ENCODE measurements around the gene HES3. TPM values are rescaled to one million over a fixed set of nuclear protein-coding genes. Genes with fewer than 3 reads are reported as not detected.

HES3 gene
- total RNA-seq, 2 donors from 2014 or later, result not detected

DNA sequence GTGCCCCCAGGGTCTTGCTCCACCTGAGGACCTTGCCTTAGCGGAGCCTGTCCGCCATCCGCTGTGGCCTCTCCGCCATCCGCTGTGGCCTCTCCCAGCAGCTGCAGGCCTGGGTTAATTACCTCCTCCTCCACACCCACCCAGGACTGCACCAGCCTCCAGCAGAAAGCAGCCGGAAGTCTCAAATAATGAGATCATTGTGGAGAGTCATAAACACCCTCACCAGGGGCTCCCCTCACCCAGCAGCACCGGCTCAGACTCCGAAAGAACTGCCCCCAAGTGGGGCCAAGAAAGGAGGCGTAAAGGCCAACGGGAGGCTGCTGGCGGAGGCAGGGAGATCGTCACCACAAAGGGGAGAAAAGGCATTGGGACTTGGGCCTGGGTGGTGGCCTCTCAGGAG is 27.6 kb downstream of the HES3 start:
- peak in 1 of 2 donors; percentile 8 for ATAC-seq
- intact Hi-C loops (cut with DNase I), result no loop called here
- no peak for DNase-seq

DNA sequence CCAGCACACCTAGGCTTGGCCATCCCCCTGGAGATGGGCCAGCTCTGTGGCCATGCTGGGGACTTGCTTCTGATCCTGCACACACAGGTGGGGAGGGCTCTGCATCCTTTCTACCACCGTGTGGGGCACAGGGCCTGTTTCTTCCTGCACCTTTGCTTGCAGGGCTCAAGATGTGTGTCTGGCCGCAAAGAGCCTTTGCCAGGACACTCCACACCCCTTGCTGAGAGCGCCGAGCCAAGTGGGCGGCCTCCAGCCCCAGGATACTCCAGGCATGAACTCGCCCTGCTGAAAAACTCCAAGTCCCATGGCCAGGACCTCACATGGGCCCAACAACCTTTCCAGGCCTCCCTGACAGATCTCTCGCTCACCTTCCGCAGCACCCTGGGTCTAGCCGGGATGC is 28.5 kb downstream of the HES3 start:
- no peak for ATAC-seq

DNA sequence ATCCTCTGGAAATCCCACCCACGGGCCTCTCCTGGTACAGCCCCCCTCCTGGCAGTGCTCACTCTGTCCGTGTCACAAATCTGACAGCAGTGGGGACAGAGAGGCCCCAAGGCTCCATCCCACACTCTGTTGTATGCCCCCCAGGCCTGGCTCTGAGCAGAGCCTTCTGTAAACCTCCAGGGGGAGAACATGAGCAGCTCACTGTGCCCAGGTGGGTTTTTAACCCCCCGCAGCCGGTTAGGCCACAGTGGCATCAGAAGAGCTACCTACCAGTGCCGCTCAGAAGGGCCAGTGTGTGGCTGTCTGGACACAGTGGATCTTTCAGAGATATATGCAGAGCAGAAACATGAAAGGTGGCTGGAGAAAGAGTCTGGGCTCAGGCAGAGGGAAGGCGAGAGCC is 28.9 kb downstream of the HES3 start:
- intact Hi-C loops (cut with DNase I), result no loop called here
- DNase-seq, result no peak
- ATAC-seq, result no peak

More for the DNA sequence above, 28.5 kb downstream of the HES3 start:
- intact Hi-C loops (cut with DNase I), result no loop called here
- no peak for DNase-seq

DNA sequence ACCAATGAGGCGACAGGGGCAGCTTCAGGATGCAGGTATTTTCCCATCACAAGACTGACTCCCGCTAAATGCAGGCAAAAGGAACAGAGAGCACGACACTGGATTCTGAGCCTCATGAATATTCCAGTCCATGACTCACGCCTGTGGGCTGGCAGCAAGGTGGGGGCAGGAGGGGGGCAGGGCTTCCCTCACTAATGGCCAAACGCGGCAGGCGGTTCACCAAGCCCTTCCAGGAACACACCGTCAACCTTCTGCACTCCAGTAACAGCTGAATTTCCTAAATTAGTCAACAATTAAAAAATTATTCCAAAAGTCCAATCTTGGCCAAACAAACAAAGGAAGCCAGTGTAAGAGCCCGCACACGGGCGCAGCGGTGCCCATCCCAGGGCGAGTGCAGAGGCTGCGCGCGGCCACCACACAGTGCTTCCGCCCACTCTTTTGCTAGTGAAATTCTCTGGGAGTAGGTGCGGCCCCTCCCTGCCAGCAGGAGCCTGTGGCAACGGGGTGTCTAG is 29.5 kb downstream of the HES3 start:
- intact Hi-C loops (cut with DNase I), result no loop called here

DNA sequence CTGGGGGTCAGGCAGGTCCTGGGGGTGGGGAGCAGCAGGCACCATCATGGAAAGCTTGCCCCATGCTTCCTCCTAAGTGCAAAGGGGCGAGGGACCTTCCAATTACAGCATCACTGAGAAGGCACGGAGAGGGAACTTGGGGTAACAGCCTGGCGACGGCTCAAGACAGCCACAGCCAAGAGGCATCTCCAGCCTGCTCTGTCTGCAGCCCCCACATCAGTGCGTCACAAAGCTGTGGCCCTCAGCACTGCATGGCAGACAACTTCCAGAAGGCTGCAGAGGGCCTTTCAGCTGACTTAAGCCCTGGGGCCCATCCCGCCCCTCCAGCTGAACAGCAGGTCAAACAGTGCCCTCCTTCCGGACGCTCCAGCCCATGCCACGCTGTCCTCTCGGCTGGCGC is 30.1 kb downstream of the HES3 start:
- ATAC-seq (no peak), DNase-seq (no peak)
- intact Hi-C loops (cut with DNase I), result no loop called here

More for the DNA sequence above, 29.5 kb downstream of the HES3 start:
- ATAC-seq (no peak), DNase-seq (no peak)

DNA sequence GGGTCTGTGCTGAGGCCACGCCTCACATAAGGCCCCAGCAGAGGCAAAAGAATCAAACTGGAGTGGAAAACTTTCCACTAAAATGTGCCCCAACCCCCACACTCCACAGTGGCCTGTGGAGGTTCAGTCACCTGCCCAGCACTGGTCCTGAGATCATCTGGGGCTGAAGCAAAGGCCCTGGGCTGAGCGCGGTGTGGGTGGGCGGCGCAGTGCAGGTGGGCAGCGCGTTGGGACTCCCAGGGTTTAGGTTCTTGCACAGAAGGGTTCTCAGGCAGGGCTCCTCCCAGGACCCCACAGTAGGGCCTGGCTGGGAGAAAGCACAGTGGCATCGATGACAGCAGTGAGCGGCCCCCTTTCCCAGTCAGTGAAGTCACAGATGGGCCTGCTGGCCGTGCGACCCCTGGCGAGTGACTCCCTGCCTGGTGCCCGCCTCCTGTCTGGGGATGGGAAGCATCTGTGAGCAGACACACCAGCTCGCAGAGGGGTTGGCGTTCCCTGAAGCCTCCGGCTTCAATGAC is 30.7 kb downstream of the HES3 start:
- DNase-seq (no peak), ATAC-seq (no peak)
- intact Hi-C loops (cut with DNase I), result no loop called here

DNA sequence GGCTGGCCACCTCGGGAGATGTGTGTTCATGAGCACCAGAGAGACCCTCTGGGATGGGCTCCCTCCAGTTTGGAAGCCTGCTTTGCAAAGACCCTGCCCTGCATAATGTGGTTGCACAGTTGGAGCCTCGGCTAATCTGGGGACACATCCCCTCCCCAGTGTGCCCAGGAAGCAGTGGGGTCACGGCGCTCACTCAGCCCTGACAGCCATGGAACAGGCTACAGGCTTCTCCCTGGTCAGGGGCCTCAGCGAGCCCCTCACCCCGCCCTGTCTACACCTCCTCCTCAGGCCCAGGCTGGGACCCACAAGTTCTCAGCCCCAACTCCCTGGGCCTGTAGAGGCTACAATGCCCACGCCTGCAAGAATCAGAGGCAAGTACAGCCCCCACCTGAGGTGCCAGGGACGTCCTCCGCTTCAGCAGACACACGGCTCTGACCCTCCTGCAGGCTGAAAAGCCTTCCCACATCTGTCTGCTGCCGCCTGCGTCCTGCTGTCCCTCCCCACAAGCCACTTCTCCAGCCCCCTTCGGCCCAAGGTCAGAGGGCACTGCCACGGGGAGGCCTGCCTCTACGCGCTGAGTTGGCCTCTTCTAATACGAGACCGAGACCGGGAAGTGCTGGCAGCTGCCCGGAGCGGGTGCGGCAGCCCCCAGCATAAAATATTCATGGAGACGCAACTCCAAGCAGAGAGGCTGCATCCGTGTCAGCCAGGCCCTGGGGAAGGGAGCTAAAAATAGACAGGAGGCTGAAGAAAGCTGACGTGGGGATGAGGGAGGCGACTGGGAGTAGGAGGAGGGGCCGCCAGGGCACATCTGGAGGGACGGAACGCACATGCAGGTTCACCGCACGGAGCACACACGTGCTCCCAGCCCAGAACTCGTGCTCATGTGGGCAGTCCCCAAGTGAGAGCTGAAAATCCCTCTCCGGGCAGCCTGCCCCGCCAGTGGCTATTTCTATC is 32.1 kb downstream of the HES3 start:
- DNase-seq, result peak; percentile 66
- intact Hi-C loops (cut with DNase I), result no loop called here
- peak; percentile 73 to 88 for ATAC-seq

DNA sequence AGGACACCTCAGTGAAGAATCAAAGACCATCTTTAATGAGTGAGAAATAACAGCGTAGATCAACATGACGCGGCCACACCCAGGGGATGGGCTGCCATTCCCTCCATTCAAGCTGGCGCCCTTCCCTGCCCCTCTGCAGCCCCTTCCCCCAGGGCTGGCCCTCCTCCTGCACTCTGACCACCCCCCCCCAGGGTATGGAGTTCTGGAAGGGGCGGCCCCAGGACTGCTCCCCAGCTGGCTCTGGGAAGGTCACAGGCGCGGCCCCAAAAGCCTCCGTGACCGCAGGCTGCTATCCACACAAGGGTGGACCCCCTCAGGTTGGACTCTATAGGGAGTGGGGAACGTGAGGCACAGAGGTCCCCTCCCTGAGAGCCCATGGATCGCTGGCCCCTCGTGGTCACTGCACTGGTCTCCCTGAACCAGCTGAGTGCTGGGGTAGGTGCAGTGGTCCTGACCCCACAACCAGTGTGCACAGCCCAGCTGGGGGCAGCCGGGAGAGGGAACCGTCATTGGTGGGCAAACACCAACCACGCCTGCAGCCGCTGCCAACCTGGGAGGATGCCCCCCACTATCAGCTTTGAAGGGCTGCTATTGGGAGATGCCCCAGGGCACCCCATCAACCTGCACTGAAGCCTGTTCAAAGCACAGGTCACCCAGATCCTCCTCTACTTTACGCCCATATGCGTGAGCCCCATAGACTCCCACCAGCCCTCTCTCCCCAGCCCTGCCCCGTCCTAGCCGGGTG is 33.0 kb downstream of the HES3 start:
- DNase-seq (no peak), ATAC-seq (no peak)
- intact Hi-C loops (cut with DNase I), result no loop called here

DNA sequence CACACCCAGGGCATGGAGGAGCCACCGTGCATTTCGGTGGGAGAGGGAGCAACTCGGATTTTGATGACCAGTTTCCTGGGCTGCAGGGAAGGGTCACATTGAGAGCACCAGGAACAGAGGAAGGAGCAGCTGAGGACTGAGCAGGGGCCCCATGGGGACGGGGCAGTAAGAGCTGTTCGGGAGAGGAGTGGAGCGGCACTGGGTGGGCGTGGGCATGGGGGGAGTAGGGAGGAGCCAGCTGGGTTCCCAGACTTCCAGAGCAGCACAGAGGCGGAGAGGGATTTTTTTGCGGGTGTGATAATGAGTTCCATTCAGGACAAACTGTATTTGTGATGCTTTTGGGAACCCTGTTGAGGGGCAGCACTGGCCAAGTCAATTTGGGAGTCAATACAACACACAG is 34.3 kb downstream of the HES3 start:
- no peak for ATAC-seq
- intact Hi-C loops (cut with DNase I), result no loop called here

DNA sequence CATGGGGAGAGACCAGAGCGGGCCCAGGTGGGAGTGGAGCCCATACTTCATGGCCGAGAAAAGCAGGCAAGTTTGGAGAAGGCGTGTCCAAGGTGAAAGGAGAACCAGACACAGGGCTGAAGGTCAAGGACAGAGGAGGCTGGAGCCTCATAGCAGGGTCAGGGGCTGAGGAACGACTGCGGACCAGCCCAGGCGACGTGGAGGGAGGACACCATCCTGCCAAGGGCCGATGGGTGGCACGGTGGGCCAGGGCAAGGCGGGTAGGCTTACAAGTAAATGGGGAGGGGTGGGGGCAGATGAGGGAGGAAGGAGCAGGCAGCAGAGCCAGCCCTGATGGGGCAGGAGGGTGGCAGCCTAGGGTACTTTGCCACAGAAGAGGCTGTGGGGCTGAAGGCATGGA is 35.1 kb downstream of the HES3 start:
- DNase-seq (no peak), ATAC-seq (no peak)
- intact Hi-C loops (cut with DNase I), result no loop called here

More for the DNA sequence above, 34.3 kb downstream of the HES3 start:
- no peak for DNase-seq

DNA sequence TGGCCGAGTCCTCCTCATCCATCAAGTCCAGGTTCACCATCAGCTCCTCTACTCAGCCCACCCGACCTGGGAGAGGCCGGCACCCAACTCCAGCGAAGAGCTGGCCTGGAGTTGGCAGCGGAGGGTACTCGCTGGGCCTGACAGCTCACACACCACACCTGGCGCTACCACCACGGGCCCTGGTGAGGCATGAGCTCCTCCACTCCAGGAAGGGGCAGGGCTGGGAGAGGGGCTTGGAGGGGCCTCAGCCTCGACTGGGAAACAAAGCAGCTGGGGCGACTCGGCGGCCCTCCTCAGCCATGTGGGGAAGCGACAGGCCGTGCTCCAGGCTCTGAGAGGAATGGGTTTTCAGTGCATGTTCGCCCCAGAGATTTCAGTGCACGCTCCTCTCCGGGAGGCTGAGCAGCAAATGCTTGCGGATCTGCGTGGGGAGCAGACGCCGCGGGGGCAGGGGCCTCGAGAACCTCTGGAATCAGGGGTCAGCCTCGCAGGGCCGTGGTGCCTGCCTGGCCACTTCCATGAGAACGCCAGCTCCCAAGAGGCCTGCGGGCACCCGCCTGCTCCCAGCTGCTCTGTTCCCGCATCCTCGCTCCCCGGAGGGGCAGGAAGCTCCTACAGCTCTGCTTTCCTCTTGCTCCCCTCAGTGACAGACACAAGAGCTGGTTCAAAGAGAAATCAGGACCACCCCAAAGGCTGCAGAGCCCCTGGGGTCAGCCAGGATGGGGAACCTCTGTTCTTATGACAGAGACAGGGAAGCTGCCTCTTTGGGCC is 35.8 kb downstream of the HES3 start:
- DNase-seq, result no peak
- intact Hi-C loops (cut with DNase I), result no loop called here
- no peak for ATAC-seq

DNA sequence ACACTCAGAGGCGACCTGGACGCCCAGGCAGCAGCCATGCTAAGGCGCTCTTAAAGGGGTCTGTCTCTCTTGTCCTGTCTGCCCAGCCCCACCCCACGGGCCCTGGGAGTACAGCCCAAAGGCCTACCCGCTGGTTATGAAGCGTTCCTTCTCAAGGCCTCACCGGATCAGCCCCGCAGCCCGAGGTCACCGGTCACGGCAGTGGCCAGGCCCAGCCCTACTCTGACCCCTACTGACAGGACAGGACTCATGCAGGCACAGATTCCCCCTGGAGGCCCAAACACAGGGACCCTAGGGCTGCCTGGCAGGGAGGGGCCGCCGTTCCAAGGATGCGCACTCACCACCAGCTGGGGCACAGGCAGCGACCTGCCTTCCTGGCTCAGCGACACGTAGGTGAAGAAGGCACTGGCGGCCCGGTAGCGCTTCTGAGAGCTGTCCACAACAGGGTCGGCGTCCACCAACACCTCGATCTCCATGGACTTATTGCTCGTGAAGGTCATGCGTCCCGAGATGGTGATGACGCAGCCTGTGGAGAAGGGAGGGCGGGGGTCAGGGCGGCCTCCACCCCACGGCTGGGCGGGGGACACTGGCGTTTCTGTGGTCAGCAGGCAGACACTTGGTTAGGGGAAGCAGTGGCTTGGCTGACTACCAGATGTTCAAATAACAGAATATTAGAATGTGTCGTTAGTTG is 36.9 kb downstream of the HES3 start:
- intact Hi-C loops (cut with DNase I), result no loop called here
- DNase-seq, result no peak
- peak in 1 of 2 donors; percentile 30 for ATAC-seq

DNA sequence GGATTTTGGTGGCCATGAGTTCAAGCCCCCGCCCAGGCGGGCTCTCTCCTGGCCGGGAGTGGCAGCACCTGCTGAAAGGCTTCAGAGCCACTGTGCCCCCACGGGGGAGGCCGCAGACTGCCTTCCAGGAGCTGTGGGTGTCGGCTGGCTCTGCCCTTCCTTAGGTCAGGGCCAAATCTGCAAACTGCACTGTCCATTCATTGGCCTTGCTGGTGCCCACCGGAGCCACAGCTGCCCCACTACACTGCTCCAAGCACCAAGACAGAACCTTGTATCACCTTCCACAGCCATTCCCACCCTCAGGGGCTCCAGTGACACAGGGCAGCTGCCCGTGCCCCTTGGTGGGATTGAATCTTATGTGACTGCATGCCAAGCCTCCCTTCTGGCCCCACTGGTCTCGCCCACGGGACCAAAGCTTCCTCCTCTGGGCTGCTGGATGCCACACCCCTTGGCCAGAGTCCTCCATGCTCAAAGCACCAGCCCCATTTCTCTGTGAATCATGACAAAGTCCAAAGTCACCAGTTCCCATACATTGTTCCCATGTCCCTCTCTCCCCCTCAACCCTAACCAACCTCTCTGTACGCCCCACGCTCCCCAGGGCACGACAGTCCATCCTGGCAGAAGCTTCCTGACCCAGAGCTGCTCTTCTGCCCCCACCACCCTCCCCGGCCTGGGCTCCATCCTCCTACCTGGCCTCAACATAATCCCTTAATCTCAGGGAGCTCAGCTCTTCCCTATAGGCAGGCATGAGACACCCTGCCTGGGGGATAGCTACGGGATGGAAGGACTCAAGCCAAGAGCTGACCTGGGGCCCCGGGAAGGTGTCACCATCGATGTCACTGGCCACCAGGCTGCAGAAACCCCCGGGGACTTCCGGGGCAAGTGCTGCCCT is 37.8 kb downstream of the HES3 start:
- intact Hi-C loops (cut with DNase I), result no loop called here
- DNase-seq (no peak), ATAC-seq (no peak)

DNA sequence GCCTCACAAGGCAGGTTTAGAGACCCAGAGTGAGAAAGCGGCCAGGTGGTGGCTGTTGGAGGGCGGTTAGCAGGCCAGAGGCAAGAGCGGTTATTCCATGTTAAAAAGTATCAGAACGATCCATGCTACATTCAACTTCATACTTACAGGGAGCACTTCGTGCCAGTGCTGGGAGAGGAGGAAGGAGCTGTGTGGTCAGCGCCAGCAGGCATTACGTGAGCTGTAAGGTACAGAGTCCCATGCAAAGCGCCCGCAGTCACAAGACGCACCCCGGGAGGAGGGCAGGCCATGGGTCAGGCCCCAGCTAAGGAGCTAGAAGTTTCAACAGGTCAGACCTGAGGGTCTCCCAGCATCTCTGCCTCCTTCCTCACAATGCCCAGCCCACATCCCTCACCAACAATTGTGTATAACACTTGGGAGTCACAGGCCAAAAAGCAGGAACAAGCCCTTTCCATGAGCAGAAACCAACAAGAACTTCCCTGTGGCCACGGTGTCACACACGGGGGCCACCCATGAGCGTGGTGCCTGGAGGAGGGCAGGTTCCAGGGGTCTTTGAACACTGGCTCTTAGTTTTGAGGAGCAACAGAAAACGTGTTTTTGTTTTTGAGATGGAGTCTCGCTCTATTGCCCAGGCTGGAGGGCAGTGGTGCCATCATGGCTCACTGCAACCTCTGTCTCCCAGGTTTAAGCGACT is 38.7 kb downstream of the HES3 start:
- no peak for ATAC-seq
- DNase-seq, result no peak
- intact Hi-C loops (cut with DNase I), result no loop called here

DNA sequence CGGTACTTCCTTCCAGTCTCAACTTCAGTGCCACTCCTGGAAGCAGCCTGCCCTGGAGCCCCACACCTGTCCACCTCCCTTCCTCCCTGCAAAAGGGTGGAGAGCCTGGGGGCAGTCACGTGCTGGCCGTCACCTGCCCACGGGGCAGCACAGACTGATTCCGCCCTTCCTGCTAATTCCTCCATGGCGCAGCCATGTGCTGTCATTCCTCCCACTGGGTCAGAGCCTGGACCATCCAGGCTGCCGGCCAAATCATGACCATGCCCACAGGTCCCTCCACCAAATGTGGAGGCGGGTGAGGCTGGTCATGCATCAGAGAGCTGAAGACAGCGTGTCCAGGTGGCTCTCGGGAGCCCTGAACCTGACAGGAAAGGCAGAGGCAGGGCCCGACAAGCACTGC is 41.4 kb downstream of the HES3 start:
- DNase-seq (no peak), ATAC-seq (no peak)
- intact Hi-C loops (cut with DNase I), result no loop called here

DNA sequence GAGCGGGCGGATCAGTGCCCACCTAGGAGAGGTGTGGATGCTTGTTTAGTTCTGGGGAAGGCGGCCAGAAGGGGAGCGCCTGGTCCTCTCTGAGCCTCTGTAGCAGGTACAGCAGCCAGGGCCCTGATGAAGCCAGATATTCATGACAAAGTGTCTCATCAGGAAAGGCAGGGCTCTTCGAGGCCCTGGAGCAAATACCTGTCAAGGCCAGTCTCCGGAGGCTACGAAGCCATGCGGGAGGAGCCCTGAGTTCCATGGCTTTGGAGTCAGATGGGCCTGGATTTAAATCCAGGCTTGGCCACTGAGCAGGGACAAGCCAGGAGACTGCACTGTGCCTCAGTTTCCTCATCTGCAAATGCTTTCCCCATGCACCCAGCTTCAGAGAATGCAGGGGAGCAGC is 42.3 kb downstream of the HES3 start:
- ATAC-seq, result no peak
- no peak for DNase-seq
- intact Hi-C loops (cut with DNase I), result no loop called here

DNA sequence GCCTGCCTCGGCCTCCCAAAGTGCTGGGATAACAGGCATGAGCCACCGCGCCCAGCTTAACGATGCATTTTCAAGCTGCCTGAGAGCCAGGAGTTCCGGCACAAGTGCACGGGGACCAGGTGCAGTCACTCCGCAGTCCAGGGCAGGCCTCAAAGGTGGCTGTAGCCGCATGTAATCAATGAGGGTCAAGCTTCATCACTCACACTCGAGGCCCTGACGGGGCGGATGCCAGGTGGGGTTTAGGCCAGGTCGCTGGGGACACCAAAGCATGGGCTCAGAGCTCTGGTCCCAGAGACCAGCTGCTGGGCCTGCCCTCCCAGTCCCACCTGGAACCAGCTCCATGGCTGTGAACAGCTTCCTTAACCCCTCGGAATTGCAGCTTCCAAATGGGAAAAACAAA is 43.0 kb downstream of the HES3 start:
- intact Hi-C loops (cut with DNase I), result no loop called here
- ATAC-seq (no peak), DNase-seq (no peak)
